ENCODE data around the gene FRMD4A.

Gene FRMD4A

GRCh38 chr10:14086596-14086995, 244.1 kb downstream of the FRMD4A start:
- no peak for TF ChIP-seq CTCF (IDR thresholded peaks at IDR 0.05; ENCODE audit: low read depth, low read length)
- no peak for DNase-seq (ENCODE audit: extremely low read depth, low read depth)

- no peak for DNase-seq (ENCODE audit: extremely low read depth, low read depth)
- TF ChIP-seq CTCF (IDR thresholded peaks at IDR 0.05; ENCODE audit: low read depth, low read length): no peak
Observed at GRCh38 chr10:14084875-14085274, 245.8 kb downstream of the FRMD4A start.

- no peak for TF ChIP-seq CTCF (IDR thresholded peaks at IDR 0.05; ENCODE audit: low read depth, low read length)
Observed at GRCh38 chr10:14080795-14081194, 249.9 kb downstream of the FRMD4A start.

GRCh38 chr10:14077430-14077829, 253.3 kb downstream of the FRMD4A start:
- no peak for TF ChIP-seq CTCF (IDR thresholded peaks at IDR 0.05; ENCODE audit: low read depth, low read length)
- no peak for DNase-seq (ENCODE audit: extremely low read depth, low read depth)

More at GRCh38 chr10:14080795-14081194, 249.9 kb downstream of the FRMD4A start:
- DNase-seq (ENCODE audit: extremely low read depth, low read depth): no peak

GRCh38 chr10:14074062-14074884, 256.5 kb downstream of the FRMD4A start:
- peak; percentile 100 for DNase-seq (ENCODE audit: extremely low read depth, low read depth)
- no peak for TF ChIP-seq CTCF (IDR thresholded peaks at IDR 0.05; ENCODE audit: low read depth, low read length)

GRCh38 chr10:14072541-14072940, 258.2 kb downstream of the FRMD4A start:
- DNase-seq (ENCODE audit: extremely low read depth, low read depth): no peak
- TF ChIP-seq CTCF (IDR thresholded peaks at IDR 0.05; ENCODE audit: low read depth, low read length): no peak

GRCh38 chr10:14071956-14072355, 258.8 kb downstream of the FRMD4A start:
- no peak for DNase-seq (ENCODE audit: extremely low read depth, low read depth)
- no peak for TF ChIP-seq CTCF (IDR thresholded peaks at IDR 0.05; ENCODE audit: low read depth, low read length)

All from AG09319 (cell line).